ENCODE data around the gene OTUD3.
"Not testable (repeated sequence)": the region's sequence is repeated elsewhere in the genome, so short reads cannot be mapped to it uniquely, and the experiment has no call there.

The OTUD3 gene

GRCh38 chr1:19859876-19860275, 22.3 kb upstream of the OTUD3 start:
- H3K4me3 Mint-ChIP-seq, result no peak overlapping the region
- H3K27me3 Mint-ChIP-seq, result peaks cover 44 to 60% of the 10 kb centered on the region in 2 donors
- no peaks in the 10 kb centered on the region for H3K36me3 Mint-ChIP-seq (ENCODE audit: insufficient read depth)
- peaks cover 0 to 4% of the 10 kb centered on the region in 2 donors for H3K9me3 Mint-ChIP-seq
- H3K27ac Mint-ChIP-seq, result no peak overlapping the region
- no peaks in the 10 kb centered on the region for H3K4me1 Mint-ChIP-seq (ENCODE audit: low read depth in 2 of 2)
- DNase-seq (no peak), ATAC-seq (replicated peaks) (no peak)

- Mint-ChIP-seq H3K27me3 (peaks cover 44 to 60% of the 10 kb centered on the region in 2 donors), H3K4me3 (no peak overlapping the region), H3K9me3 (peaks cover 0 to 4% of the 10 kb centered on the region in 2 donors), H3K4me1 (ENCODE audit: low read depth in 2 of 2) (no peaks in the 10 kb centered on the region), H3K27ac (no peak overlapping the region), H3K36me3 (ENCODE audit: insufficient read depth) (no peaks in the 10 kb centered on the region)
- DNase-seq (no peak), ATAC-seq (replicated peaks) (no peak)
Measured at GRCh38 chr1:19860418-19860817, 21.8 kb upstream of the OTUD3 start.

GRCh38 chr1:19861034-19861433, 21.2 kb upstream of the OTUD3 start:
- Mint-ChIP-seq H3K27me3 (peaks cover 51 to 66% of the 10 kb centered on the region in 2 donors), H3K4me1 (ENCODE audit: low read depth in 2 of 2) (no peaks in the 10 kb centered on the region), H3K27ac (no peak overlapping the region), H3K9me3 (peaks cover 0 to 4% of the 10 kb centered on the region in 2 donors), H3K36me3 (ENCODE audit: insufficient read depth) (no peaks in the 10 kb centered on the region), H3K4me3 (no peak overlapping the region)
- ATAC-seq (replicated peaks) (no peak), DNase-seq (no peak)

- ATAC-seq (replicated peaks) (no peak), DNase-seq (no peak)
- H3K9me3 Mint-ChIP-seq, result peaks cover 0 to 4% of the 10 kb centered on the region in 2 donors
- no peaks in the 10 kb centered on the region for H3K4me1 Mint-ChIP-seq (ENCODE audit: low read depth in 2 of 2)
- H3K27me3 Mint-ChIP-seq, result peaks cover 57 to 69% of the 10 kb centered on the region in 2 donors
- H3K4me3 Mint-ChIP-seq, result no peak overlapping the region
- H3K36me3 Mint-ChIP-seq (ENCODE audit: insufficient read depth), result no peaks in the 10 kb centered on the region
- H3K27ac Mint-ChIP-seq, result no peak overlapping the region
Measured at GRCh38 chr1:19861842-19862530, 20.2 kb upstream of the OTUD3 start.

- ATAC-seq (replicated peaks) (no peak), DNase-seq (no peak)
- H3K9me3 Mint-ChIP-seq, result peaks cover 0 to 4% of the 10 kb centered on the region in 2 donors
- peaks cover 51 to 72% of the 10 kb centered on the region in 2 donors for H3K27me3 Mint-ChIP-seq
- H3K4me1 Mint-ChIP-seq (ENCODE audit: low read depth in 2 of 2), result no peaks in the 10 kb centered on the region
- H3K4me3 Mint-ChIP-seq, result no peak overlapping the region
- no peaks in the 10 kb centered on the region for H3K36me3 Mint-ChIP-seq (ENCODE audit: insufficient read depth)
- H3K27ac Mint-ChIP-seq, result no peak overlapping the region
Measured at GRCh38 chr1:19862944-19863343, 19.3 kb upstream of the OTUD3 start.

GRCh38 chr1:19864570-19865160, 17.5 kb upstream of the OTUD3 start:
- DNase-seq (no peak), ATAC-seq (replicated peaks) (no peak)
- Mint-ChIP-seq H3K36me3 (ENCODE audit: insufficient read depth) (no peaks in the 10 kb centered on the region), H3K27ac (no peak overlapping the region), H3K4me1 (ENCODE audit: low read depth in 2 of 2) (no peaks in the 10 kb centered on the region), H3K4me3 (no peak overlapping the region), H3K9me3 (peaks cover 0 to 4% of the 10 kb centered on the region in 2 donors), H3K27me3 (peaks cover 48 to 77% of the 10 kb centered on the region in 2 donors)

GRCh38 chr1:19866029-19866428, 16.2 kb upstream of the OTUD3 start:
- no peak overlapping the region for H3K4me3 Mint-ChIP-seq

GRCh38 chr1:19866758-19867157, 15.4 kb upstream of the OTUD3 start:
- no peaks in the 10 kb centered on the region for H3K4me1 Mint-ChIP-seq (ENCODE audit: low read depth in 2 of 2)
- H3K27ac Mint-ChIP-seq, result no peak overlapping the region
- H3K9me3 Mint-ChIP-seq, result peaks cover 0 to 4% of the 10 kb centered on the region in 2 donors
- no peaks in the 10 kb centered on the region for H3K36me3 Mint-ChIP-seq (ENCODE audit: insufficient read depth)
- DNase-seq, result no peak
- ATAC-seq (replicated peaks), result no peak
- H3K4me3 Mint-ChIP-seq, result no peak overlapping the region
- H3K27me3 Mint-ChIP-seq, result peaks cover 57 to 75% of the 10 kb centered on the region in 2 donors

More at GRCh38 chr1:19866029-19866428, 16.2 kb upstream of the OTUD3 start:
- Mint-ChIP-seq H3K36me3 (ENCODE audit: insufficient read depth) (no peaks in the 10 kb centered on the region), H3K27me3 (peaks cover 57 to 77% of the 10 kb centered on the region in 2 donors), H3K27ac (no peak overlapping the region), H3K4me1 (ENCODE audit: low read depth in 2 of 2) (no peaks in the 10 kb centered on the region), H3K9me3 (peaks cover 0 to 4% of the 10 kb centered on the region in 2 donors)
- DNase-seq (no peak), ATAC-seq (replicated peaks) (no peak)

- H3K27ac Mint-ChIP-seq; H3K4me1 Mint-ChIP-seq (ENCODE audit: low read depth in 2 of 2); H3K4me3 Mint-ChIP-seq; DNase-seq; H3K9me3 Mint-ChIP-seq; H3K36me3 Mint-ChIP-seq (ENCODE audit: insufficient read depth); ATAC-seq (replicated peaks): not testable (repeated sequence)
- H3K27me3 Mint-ChIP-seq, result peaks cover 55 to 79% of the 10 kb centered on the region in 2 donors
Measured at GRCh38 chr1:19868575-19868974, 13.6 kb upstream of the OTUD3 start.

- H3K36me3 Mint-ChIP-seq (ENCODE audit: insufficient read depth); DNase-seq; H3K4me3 Mint-ChIP-seq; H3K9me3 Mint-ChIP-seq; H3K4me1 Mint-ChIP-seq (ENCODE audit: low read depth in 2 of 2); ATAC-seq (replicated peaks); H3K27ac Mint-ChIP-seq: not testable (repeated sequence)
- peaks cover 49 to 79% of the 10 kb centered on the region in 2 donors for H3K27me3 Mint-ChIP-seq
Measured at GRCh38 chr1:19869453-19869852, 12.7 kb upstream of the OTUD3 start.

GRCh38 chr1:19869929-19870328, 12.3 kb upstream of the OTUD3 start:
- Mint-ChIP-seq H3K36me3 (ENCODE audit: insufficient read depth) (no peaks in the 10 kb centered on the region), H3K27ac (no peak overlapping the region), H3K27me3 (peaks cover 49 to 80% of the 10 kb centered on the region in 2 donors), H3K9me3 (no peaks in the 10 kb centered on the region), H3K4me1 (ENCODE audit: low read depth in 2 of 2) (no peaks in the 10 kb centered on the region), H3K4me3 (no peak overlapping the region)
- DNase-seq (no peak), ATAC-seq (replicated peaks) (no peak)

- H3K4me3 Mint-ChIP-seq, result no peak overlapping the region
- H3K4me1 Mint-ChIP-seq (ENCODE audit: low read depth in 2 of 2), result no peaks in the 10 kb centered on the region
- DNase-seq (no peak), ATAC-seq (replicated peaks) (no peak)
- H3K9me3 Mint-ChIP-seq, result no peaks in the 10 kb centered on the region
- peaks cover 50 to 87% of the 10 kb centered on the region in 2 donors for H3K27me3 Mint-ChIP-seq
- H3K27ac Mint-ChIP-seq, result no peak overlapping the region
- no peaks in the 10 kb centered on the region for H3K36me3 Mint-ChIP-seq (ENCODE audit: insufficient read depth)
Measured at GRCh38 chr1:19872190-19872589, 10.0 kb upstream of the OTUD3 start.

- H3K27ac Mint-ChIP-seq, result no peak overlapping the region
- peaks cover 0 to 3% of the 10 kb centered on the region in 2 donors for H3K4me1 Mint-ChIP-seq (ENCODE audit: low read depth in 2 of 2)
- ATAC-seq (replicated peaks), result no peak
- H3K4me3 Mint-ChIP-seq, result no peak overlapping the region
- H3K27me3 Mint-ChIP-seq, result peaks cover 62 to 80% of the 10 kb centered on the region in 2 donors
- peaks cover 3% of the 10 kb centered on the region for H3K36me3 Mint-ChIP-seq (ENCODE audit: insufficient read depth)
- H3K9me3 Mint-ChIP-seq, result no peaks in the 10 kb centered on the region
- DNase-seq, result no peak
Measured at GRCh38 chr1:19877181-19877750, 4.9 kb upstream of the OTUD3 start.
